VCaP (cell line): Measurements from ENCODE around the gene ITGAL.
"Not testable (repeated sequence)": the region's sequence is repeated elsewhere in the genome, so short reads cannot be mapped to it uniquely, and the experiment has no call there.

ENCODE experiments used
- H3K27ac ChIP-seq: fragments of 450-650 bp; 2 replicates; pipeline ENCODE4 v1.5.1; 2017
- TF ChIP-seq, protein P1 (sequence below): fragments of 450-650 bp; conservative IDR thresholded peaks from 2 replicates; pipeline ENCODE4 v1.5.1; 2017; ENCODE audit warnings: mild to moderate bottlenecking, moderate library complexity

The ITGAL gene

DNA sequence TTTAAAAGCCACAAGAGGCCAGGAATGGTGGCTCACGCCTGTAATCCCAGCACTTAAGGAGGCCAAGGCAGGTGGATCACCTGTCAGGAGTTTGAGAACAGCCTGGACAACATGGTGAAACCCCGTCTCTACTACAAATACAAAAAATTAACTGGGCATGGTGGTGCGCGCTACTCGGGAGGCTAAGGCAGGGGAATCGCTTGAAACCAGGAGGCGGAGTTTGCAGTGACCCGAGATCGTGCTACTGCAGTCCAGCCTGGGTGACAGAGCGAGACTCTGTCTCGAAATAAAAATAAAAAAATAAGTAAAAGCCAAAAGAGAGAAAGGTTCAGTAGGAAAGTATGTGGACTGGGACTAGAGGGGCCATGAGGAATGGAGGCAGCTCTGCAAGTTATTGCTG, 13.1 kb upstream of the ITGAL start:
- TF ChIP-seq, protein P1, sequence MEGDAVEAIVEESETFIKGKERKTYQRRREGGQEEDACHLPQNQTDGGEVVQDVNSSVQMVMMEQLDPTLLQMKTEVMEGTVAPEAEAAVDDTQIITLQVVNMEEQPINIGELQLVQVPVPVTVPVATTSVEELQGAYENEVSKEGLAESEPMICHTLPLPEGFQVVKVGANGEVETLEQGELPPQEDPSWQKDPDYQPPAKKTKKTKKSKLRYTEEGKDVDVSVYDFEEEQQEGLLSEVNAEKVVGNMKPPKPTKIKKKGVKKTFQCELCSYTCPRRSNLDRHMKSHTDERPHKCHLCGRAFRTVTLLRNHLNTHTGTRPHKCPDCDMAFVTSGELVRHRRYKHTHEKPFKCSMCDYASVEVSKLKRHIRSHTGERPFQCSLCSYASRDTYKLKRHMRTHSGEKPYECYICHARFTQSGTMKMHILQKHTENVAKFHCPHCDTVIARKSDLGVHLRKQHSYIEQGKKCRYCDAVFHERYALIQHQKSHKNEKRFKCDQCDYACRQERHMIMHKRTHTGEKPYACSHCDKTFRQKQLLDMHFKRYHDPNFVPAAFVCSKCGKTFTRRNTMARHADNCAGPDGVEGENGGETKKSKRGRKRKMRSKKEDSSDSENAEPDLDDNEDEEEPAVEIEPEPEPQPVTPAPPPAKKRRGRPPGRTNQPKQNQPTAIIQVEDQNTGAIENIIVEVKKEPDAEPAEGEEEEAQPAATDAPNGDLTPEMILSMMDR, result no peak
- H3K27ac ChIP-seq, result no peak overlapping the region

DNA sequence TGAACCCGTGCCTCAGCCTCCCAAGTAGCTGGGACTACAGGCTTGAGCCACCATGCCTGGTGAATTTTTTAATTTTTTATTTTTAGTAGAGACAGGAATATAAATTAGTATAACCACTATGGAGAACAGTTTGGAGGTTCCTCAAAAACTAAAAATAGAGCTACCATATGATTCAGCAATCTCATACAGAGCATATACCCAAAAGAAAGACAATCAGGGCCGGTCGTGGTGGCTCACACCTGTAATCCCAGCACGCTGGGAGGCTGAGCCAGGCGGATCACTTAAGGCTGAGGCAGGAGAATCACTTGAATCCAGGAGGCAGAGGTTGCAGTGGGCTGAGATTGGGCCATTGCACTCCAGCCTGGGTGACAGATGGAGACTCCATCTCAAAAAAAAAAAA, 11.1 kb upstream of the ITGAL start:
- H3K27ac ChIP-seq, result not testable (repeated sequence)

DNA sequence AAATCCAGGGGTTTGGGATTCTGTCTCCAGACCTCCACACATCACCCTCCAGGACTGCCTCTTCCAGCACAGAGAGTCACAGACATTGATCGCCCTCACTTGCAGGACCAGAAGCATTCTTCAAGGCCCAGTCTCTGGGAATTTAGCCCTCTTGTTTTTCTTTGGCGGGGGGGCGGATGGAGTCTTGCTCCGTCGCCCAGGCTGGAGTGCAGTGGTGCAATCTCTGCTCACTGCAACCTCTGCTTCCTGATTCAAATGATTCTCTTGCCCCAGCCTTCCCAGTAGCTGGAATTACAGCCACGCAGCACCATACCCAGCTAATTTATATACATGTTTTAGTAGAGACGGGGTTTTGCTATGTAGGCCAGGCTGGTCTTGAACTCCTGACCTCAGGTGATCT, 8.5 kb upstream of the ITGAL start:
- no peak overlapping the region for H3K27ac ChIP-seq
- TF ChIP-seq, protein P1, result no peak

DNA sequence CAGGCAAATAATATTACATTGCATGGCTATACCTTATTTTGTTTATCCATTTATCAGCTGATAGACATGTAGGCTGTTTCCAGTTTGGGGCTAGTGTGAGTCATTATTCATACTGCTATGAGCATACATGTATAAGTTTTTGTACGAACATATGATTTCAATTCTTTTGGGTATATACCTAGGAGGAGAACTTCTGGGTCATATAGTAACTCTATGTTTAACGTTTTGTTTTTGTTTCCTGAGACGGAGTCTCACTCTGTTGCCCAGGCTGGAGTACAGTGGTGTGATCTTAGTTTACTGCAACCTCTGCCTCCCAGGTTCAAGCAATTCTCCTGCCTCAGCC, 2.4 kb upstream of the ITGAL start:
- no peak overlapping the region for H3K27ac ChIP-seq
- TF ChIP-seq, protein P1, result no peak

DNA sequence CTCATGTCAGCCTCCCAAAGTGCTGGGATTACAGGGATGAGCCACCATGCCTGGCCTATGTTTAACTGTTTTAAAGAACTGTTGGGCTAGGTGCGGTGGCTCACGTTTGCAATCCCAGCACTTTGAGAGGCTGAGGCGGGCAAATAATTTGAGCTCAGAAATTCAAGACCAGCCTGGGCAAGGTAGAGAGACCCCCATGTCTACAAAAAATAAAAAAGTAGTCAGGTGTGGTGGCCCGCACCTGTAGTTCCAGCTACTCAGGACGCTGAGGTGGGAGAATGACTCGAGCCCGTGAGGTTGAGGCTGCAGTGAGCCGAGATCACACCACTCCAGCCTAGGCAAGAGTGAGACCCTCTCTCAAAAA, 1.9 kb upstream of the ITGAL start:
- TF ChIP-seq, protein P1, result no peak
- no peak overlapping the region for H3K27ac ChIP-seq

DNA sequence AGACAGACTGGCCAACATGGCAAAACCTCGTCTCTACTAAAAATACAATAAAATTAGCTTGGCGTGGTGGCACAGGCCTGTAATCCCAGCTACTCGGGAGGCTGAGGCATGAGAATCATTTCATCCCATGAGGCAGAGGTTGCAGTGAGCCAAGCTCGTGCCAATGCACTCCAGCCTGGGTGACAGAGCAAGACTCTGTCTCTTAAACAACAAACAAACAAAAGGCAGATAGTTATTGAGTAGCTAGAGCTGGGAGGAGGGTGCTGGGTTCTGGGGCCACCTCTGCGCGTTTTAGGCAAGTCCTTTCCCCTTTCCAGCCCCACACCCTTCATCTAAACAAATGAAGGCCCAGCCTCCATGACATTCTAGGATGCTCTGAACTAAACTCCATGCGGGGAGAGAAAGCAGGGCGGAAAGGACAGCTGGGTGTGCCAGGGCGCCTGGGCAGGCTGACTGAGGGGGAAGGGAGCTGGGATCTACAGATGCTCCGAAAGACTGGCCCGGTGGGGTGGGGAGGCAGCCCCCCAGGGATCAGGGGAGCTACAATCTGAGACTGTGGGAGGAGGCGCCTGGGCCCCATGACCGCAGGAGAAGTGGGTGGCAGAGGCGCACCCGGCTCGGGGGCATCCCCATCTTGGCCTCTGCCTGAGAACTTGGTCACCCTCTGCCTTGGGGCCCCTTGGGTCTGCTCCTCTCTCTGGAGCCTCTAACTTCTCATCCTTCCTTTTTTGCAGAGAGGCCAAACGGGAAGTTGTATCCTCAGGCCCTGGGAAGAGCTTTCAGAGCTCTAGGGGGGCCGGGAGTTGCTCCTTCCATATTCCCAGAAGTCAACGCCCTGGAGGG, 910 bp downstream of the ITGAL start:
- no peak overlapping the region for H3K27ac ChIP-seq
- TF ChIP-seq, protein P1, result no peak

DNA sequence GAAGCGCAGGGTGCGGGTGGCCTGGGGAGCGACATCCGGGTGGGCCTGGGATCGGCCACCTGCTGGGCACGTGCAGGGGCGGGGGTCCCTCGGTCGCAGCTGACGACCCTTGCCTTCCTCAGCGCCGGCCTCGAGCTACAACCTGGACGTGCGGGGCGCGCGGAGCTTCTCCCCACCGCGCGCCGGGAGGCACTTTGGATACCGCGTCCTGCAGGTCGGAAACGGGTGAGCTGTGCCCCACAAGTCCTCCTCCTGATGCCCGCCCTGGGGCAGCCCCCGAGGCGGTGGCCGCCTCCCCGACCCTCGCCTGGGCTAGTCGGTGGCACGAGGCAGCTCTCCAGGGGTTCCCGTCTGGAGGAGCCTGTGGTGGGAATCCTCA, 1.5 kb downstream of the ITGAL start:
- TF ChIP-seq, protein P1, result no peak
- no peak overlapping the region for H3K27ac ChIP-seq

DNA sequence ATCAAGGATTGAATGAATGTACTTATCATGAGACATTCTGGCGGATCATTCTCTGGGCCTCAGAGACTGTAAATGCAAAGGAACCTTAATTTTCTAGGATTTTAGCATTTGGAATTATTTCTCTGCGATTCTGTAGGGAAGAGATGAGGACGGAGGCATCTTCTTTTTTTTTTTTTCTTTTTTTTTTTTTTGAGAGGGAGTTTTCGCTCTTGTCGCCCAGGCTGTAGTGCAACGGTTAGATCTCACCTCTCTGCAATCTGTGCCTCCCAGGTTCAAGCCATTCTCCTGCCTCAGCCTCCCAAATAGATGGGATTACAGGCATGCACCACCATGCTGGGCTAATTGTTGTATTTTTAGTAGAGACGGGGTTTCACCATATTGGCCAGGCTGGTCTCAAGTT, 2.1 kb downstream of the ITGAL start:
- TF ChIP-seq, protein P1, result no peak
- H3K27ac ChIP-seq, result no peak overlapping the region
